ENCODE results near the gene IL10RB. TPM values are rescaled to one million over a fixed set of nuclear protein-coding genes. Genes with fewer than 3 reads are reported as not detected.

IL10RB gene
- polyA plus RNA-seq, 3 donors = 25.7 to 29.3 (median 25.8) TPM

DNA sequence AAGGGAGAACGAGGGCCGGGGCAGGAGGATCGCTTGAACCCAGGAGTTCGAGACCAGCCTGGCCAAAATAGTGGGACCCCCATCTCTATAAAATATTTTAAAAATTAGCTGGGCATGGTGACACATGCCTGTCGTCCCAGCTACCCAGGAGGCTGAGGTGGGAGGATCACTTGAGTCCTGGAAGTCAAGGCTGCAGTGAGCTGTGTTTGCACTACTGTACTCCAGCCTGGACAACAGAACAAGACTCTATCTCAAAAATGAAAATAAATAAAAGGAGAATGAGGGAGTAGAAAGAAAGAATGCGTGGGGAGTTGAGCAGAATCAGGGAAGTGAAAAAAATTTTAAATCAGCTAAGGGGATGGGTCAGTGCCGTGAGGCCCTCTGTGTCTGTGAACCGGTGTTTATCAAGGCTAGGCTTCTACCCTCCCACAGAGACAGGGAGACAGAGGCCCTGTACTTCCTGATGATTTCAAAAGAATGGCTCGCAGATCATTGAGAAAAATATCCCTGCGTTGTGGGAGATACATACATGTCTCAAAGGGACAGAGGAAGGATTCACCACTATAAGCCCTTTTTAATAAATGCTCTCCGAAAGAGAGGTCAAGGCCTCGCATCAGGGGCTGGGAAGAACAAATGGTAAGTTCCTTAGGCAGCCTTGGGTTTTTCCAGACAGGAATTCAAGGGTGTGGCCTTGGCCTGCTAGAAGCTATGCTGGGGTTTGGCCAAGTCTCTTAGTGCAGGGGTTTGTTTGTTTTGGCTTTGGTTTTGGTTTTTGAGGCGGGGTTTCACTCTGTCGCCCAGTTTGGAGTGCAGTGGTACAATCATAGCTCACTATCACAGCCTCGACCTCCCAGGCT, 20.7 kb downstream of the IL10RB start:
- DNase-seq (ENCODE audit: extremely low read depth in 1 of 11, low read depth in 9 of 11, low spot score in 4 of 11) = peak in 1 of 11 donors; percentile 63

DNA sequence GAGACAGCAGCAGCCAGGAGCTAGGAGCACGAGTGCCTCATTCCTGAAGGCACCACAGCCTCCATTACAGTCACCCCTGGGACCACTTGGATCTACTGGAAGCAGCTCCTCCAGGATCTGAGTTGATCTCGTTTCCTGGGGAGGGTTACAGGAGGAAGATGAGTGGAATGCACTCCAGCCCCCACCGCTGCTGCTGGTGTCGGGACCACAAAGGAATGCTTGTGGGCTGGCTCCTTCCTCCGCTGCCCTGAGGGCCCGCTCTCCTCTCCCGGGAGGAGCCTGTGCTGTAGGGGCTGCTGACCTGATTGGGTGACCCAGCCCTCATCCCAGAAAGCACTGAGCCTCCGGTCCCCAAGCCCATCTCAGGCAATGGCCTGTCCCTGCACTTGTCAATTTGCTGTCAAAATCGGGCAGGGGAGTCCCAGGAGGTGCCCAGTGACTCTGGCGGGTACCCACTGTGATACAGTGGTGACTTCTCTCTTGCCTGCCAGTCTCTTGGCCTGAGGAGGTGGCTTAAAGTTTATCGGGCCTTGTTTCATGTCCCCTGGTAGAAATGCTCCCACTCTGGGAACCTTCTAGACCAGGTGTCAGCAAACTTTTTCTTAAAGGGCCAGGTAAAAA, 23.1 kb downstream of the IL10RB start:
- DNase-seq (ENCODE audit: extremely low read depth in 1 of 11, low read depth in 9 of 11, low spot score in 4 of 11) = no peak

DNA sequence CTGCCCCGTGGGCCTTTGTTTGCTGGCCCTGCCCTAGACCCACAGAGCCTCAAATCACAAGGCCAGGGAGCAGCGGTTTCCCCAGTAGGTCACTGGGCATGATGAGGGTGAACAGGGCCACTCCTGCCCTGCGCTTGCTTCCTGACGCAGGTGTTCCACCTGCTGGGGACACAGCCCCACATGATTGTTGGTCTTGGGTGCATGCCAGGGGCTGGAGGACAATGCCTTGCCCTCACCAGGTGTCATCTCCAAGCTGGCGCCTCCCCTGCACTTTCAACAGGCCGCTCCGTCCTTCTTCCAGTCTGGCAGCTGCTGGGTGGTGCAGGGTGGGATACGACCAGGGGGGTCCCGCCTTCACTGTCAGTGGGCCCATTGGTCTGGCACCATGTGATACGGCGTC, 24.3 kb downstream of the IL10RB start:
- no peak for DNase-seq (ENCODE audit: extremely low read depth in 1 of 11, low read depth in 9 of 11, low spot score in 4 of 11)

DNA sequence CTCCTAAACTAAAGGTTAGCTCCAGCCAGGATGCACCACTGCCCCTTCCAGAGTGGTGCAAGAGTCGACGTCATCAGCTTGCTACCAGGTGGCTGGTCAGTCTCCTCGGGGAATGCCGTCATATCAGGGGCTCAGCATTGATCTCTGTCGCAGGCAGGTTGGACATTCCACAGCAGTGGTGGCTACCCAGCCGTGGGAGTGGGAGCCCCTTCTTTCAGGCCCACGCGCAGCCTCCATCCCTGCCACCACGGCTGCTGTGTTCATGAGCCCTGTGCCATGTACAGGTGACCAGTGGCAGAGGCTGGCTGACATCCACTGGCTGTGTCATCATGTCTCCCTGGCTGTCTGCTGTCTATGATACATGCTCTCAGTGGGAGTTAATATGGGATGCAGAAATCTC, 25.5 kb downstream of the IL10RB start:
- DNase-seq (ENCODE audit: extremely low read depth in 1 of 11, low read depth in 9 of 11, low spot score in 4 of 11) = no peak

DNA sequence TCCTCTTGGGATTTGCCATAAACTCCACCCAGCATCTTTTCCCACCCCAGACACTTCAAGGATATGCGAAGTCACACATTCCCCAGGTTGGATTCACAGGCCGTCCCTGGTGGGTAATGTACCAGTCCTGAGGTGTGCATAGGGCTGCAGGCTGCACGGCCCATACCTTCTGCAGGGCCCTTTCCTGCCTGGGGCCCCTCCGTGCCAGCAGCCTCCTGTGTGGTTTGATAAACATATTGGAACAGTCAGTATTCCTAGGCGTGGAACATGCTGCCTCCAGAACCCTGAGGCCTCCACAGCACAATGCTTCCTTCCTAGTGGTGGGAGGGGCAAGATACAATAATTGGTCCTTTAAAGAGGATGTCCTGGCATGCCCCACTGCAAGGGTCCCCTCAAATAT, 26.6 kb downstream of the IL10RB start:
- no peak for DNase-seq (ENCODE audit: extremely low read depth in 1 of 11, low read depth in 9 of 11, low spot score in 4 of 11)

DNA sequence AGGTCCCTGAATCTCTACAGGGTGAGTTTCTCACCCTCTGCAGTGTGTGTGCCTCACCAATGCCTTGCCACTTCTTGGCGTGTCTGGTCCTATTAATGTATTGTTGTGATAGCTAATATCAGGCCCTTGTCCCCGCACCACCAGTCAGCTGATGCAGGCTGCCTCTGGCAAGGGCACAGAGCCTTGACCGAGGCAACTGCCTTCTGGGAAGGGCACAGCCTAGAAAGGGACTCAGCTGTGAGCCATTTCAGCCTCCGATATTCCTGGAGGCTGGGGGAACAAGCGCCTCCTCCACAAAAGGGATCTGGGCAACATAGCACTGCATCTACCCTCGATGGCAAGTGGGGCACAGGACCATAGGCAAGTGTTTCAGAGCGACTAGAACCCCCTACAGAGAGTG, 27.0 kb downstream of the IL10RB start:
- DNase-seq (ENCODE audit: extremely low read depth in 1 of 11, low read depth in 9 of 11, low spot score in 4 of 11) = no peak

DNA sequence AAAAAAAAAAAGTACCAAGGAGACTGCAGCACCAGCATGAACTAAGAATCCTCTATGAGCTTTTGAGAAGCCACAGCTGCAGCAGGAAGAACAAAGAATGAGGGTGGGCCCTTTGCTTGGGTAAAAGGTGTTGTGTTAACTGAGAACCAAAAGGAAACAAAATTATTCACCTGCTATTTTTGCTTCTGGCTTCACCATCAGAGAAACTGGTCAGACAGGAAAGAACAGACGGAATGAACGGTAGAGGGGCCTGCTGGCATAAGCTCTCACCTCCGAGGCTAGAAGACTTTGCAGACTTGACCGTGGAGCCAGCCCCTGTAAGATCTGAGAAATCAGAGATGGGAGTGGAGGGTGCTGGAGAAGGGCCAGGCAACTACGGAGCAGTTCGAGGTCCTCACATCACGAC, 27.6 kb downstream of the IL10RB start:
- peak in 1 of 11 donors; percentile 36 for DNase-seq (ENCODE audit: extremely low read depth in 1 of 11, low read depth in 9 of 11, low spot score in 4 of 11)

DNA sequence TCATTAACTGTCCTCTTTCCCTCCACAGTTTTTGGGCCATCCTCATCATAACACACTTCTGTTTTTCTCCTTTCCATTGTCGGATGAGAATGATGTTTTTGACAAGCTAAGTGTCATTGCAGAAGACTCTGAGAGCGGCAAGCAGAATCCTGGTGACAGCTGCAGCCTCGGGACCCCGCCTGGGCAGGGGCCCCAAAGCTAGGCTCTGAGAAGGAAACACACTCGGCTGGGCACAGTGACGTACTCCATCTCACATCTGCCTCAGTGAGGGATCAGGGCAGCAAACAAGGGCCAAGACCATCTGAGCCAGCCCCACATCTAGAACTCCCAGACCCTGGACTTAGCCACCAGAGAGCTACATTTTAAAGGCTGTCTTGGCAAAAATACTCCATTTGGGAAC, 30.0 kb downstream of the IL10RB start:
- no peak for DNase-seq (ENCODE audit: extremely low read depth in 1 of 11, low read depth in 9 of 11, low spot score in 4 of 11)

DNA sequence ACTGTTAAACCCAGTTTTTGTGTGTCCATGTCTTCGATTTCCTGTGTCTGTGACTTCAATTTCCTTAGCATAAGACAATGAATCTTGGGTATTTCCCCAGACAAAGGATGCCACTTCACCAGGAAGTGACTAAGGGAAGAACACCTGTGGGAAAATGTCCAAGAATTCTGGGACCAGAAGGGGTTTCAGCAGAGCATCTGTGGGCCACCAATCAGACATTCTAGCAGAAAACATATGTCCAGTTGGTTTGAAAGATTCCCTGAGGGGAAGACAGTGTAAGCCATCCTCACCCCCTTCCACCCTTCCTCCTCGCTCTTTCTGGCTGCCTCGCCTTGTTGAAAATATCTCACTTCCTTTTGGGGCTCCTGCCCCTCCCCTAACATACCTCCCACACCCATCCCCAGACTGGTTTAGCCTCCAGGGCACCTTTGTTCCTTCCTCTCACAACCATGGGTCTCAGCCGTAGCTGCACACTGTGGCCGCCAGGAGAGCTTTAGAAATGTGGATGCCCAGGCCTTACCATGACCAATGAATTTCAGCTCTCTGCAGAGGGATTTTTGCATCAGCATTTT, 33.1 kb downstream of the IL10RB start:
- no peak for DNase-seq (ENCODE audit: extremely low read depth in 1 of 11, low read depth in 9 of 11, low spot score in 4 of 11)

DNA sequence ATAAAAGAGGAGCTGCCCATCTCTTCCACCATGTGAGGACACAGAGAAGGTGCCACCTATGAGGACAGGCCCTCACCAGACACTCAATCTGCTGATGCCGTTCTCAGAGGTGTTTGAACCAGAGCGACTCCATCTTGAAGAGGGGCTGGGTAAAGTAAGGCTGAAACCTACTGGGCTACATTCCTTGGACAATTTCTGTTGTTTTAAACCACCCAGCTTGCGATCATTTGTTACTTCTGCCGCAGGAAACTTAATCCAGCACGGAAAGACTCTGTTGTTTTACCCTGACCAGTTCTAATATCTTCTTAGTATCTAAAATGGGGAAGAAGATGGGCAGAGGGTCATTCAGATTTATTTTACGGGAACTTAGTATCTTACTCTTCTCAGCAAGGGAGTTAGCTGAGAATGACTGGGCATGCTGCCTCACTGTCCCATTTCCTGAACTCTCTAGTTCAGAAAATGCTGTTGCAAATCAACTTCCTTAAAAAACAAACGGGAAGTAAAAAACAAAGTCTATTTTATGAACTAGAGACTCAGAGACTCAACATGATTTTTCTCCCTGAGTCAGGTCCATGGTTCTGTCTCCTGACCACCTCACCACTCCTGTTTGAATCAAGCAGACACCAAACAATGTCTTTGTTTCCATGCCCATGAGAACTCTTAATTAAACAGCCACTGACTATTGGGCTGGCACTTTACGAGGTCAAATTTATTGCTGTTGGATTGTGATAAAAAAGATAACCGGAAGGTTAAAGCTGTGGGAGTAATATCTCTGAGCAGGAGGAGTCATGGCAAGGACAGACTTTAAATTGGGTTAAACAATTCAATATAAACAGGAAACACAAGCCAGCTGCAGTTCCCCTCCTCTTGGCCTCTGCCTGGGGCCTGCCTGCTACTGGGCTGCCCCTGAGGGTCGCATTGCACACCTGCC, 34.8 kb downstream of the IL10RB start:
- DNase-seq (ENCODE audit: extremely low read depth in 1 of 11, low read depth in 9 of 11, low spot score in 4 of 11) = peak in 3 of 11 donors; percentile 29 to 47 (median 39)

DNA sequence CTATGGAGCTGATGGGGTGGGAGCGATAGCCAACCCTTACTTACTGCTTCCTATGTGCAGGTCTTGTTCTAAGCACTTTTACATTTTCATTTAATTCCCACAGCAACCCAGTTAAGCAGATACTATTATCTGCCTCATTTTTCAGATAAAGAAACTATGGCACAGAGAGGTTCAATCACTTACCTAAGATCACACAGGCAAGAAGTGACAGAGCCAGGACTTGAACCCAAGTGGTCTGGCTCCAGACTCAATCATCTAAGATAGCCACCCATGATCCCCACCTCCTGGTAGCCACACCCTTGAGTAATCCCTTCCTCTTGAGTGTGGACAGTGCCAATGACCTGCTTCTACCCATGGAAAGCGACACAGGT, 35.5 kb downstream of the IL10RB start:
- no peak for DNase-seq (ENCODE audit: extremely low read depth in 1 of 11, low read depth in 9 of 11, low spot score in 4 of 11)

DNA sequence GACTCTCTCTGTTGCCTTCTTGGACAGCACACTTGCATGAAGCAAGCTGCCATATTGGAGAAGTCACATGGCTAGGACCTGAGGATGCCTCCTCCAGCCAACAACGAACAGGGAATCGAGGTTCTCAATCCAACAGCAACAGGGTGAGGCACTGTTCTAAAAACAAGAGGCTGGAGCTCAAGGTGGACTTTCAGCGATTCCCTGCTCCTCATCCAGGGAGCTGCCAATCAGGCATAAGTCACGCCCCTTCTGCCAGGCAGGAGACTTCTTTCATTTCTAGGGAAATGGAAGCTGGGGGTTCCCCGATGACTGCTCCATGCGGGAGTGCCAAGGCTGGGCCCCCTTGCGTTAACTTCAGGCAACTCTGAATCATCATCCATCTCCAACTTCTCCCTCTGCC, 35.9 kb downstream of the IL10RB start:
- DNase-seq (ENCODE audit: extremely low read depth in 1 of 11, low read depth in 9 of 11, low spot score in 4 of 11) = no peak

DNA sequence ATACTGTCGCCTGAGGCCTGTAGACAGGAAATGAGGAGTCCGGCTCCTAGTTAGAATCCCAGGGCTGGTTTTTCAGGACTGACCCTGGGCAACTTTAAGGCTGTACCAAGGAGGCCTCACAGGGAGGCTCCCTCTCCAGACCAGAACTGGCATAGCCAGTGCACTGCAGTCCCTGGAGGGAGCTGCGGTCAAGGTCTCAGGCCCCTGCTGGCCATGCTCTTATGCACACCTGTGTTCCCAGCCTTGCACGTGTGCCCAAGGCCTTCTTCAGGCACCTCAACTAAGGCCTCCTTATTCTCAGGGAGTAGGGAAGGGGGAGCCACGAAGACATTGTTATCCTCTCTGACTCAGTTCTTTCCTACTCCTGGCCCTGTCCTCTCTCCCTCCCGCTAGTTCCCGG, 36.6 kb downstream of the IL10RB start:
- no peak for DNase-seq (ENCODE audit: extremely low read depth in 1 of 11, low read depth in 9 of 11, low spot score in 4 of 11)

DNA sequence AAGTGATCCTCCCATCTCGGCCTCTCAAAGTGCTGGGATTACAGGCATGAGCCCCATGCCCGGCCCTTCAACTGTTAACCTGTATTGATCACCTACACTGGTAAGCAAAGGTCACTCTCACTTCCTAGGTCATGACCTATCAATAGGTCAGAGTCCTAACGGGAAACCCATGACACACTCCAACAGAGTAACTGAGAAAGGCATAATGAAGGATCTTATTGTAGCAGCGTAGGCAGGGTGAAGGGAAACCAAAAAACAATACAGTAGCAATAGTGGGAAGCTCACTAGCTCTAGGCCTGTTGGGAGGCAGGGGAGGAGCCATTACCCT, 39.1 kb downstream of the IL10RB start:
- DNase-seq (ENCODE audit: extremely low read depth in 1 of 11, low read depth in 9 of 11, low spot score in 4 of 11) = no peak

DNA sequence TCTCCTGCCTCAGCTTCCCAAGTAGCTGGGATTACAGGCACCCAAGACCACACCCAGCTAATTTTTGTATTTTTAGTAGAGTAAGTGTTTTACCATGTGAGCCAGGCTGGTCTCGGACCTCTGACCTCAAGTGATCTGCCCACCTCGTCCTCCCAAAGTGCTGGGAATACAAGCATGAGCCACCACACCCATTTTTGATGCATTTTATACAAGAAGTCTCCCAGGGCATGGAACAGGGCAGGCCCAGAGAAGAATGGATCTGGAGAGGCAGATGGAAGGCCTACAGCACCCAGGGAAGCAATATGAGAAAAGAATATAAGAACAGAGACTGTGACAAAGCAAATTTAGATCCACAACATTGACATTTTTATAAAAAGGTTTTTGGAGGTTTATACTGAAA, 39.8 kb downstream of the IL10RB start:
- DNase-seq (ENCODE audit: extremely low read depth in 1 of 11, low read depth in 9 of 11, low spot score in 4 of 11) = no peak

DNA sequence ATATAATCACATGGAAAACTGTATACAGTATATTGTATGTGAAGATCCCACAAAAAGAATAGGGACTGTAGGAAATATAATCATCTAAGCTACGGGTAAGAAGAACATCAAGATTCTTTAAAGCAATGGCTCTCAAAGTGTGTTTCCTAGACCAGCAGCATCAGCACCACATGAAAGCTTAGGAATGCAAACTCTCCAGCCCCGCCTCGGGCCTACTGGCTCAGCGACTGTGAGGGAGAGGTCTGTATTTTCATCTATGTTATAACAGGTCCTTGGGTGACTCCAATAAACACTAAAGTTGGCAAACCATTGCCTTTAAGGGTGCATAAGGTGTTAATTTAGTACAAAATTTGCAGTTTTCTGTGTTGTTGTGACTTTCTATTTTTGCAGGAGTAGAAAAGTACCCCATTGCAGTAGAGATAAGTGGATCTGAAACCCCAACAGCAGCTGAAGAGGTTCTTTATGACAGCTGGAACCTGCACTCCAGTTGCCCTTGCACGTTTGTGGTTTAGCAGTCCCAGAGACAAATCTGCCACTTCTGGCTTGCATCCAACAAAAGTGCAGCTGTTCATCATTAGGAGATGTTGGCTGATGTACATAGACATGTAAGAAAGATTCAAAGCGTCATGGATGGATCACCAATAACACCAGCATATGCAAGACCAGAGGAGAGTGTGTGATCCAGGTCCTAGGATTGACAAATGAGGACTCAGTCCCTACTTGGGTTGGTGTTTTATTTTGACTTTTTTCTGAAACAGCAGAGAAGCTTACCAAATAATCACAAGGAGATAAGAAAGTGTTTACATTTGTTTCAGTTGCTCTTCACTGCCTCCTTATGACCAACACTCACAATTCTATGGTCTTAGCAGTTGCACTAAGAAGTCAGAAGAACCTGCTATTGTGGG, 42.7 kb downstream of the IL10RB start:
- no peak for DNase-seq (ENCODE audit: extremely low read depth in 1 of 11, low read depth in 9 of 11, low spot score in 4 of 11)

DNA sequence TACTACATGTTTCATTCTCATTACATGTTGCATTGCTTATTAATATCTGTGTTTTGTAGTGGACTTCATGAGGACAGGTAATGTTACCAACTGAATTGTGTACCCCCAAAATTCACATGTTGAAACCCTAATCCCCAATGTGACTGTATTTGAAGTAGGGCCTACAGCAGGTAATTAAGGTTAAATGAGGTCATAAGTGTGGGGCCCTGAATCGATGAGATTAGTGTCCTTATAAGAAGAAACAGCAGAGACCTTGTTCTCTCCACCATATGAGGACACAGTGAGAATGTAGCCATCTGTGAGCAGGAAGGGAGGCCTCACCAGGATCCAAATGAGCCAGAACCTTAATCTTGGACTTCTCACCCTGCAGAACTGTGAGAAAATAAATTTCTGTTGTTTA, 43.6 kb downstream of the IL10RB start:
- no peak for DNase-seq (ENCODE audit: extremely low read depth in 1 of 11, low read depth in 9 of 11, low spot score in 4 of 11)

DNA sequence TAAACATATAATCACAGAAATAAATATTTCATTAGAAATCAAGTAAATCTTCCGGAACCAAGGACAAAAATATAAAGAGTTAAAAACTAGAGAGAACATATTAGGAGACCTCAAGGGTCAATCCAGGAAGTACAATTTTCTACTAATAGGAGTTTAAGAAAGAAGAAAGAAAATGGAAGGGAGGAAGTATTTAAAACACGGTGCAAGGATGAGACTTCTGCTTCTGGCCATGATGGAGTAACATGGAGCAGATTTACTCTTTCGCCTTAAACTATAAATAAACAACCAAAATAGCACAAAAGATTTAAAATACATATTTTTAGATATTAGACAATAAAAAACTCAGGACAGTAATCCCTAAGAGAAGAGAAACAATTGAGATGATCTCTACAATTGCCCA, 46.0 kb downstream of the IL10RB start:
- no peak for DNase-seq (ENCODE audit: extremely low read depth in 1 of 11, low read depth in 9 of 11, low spot score in 4 of 11)

DNA sequence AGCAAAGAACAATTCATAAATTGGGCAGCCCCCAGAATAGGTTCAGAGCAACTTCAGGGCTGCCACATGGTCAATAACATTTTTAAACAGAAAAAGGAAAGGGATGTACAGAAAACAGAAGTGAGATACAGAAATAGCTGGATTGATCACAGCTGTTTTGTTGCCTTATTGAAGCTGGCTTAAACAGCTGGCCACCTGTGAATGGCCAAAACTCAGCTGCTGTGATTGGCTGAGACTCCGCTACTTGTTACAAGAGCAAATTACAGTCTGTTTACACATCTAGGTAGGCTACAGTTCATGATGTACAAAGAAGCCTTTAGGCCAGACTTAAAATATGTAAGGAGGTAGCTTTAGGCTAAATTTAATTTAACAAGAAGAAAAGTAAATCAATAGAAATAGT, 47.0 kb downstream of the IL10RB start:
- DNase-seq (ENCODE audit: extremely low read depth in 1 of 11, low read depth in 9 of 11, low spot score in 4 of 11) = no peak
